Measurements from ENCODE around the gene MAN2B2.

GRCh38 chr4:6626066-6626465 lies 51.1 kb downstream of the MAN2B2 start:
- TF ChIP-seq, protein P1, sequence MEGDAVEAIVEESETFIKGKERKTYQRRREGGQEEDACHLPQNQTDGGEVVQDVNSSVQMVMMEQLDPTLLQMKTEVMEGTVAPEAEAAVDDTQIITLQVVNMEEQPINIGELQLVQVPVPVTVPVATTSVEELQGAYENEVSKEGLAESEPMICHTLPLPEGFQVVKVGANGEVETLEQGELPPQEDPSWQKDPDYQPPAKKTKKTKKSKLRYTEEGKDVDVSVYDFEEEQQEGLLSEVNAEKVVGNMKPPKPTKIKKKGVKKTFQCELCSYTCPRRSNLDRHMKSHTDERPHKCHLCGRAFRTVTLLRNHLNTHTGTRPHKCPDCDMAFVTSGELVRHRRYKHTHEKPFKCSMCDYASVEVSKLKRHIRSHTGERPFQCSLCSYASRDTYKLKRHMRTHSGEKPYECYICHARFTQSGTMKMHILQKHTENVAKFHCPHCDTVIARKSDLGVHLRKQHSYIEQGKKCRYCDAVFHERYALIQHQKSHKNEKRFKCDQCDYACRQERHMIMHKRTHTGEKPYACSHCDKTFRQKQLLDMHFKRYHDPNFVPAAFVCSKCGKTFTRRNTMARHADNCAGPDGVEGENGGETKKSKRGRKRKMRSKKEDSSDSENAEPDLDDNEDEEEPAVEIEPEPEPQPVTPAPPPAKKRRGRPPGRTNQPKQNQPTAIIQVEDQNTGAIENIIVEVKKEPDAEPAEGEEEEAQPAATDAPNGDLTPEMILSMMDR (IDR thresholded peaks at IDR 0.05): no peak
- TF ChIP-seq POLR2A (IDR thresholded peaks at IDR 0.05) (no peak), POLR2AphosphoS5 (IDR thresholded peaks at IDR 0.05) (no peak)

All from transverse colon (tissue), 4 donors.